GM12872 (cell line): ENCODE data around the gene ZBTB6.

Experiments
- CTCF ChIP-seq: IDR thresholded peaks from 3 replicates; pipeline ENCODE4 v1.5.1; 2011; ENCODE audit warnings: low read depth, mild to moderate bottlenecking, low read length, moderate library complexity; ENCODE audit not compliant: insufficient read depth

Gene ZBTB6

GRCh38 chr9:122946461-122947005 lies 33.4 kb upstream of the ZBTB6 start:
- TF ChIP-seq CTCF = no peak

GRCh38 chr9:122944960-122945888 lies 32.1 kb upstream of the ZBTB6 start:
- TF ChIP-seq CTCF = no peak

- no peak for TF ChIP-seq CTCF
Observed at GRCh38 chr9:122941582-122942234, 28.6 kb upstream of the ZBTB6 start.

- TF ChIP-seq CTCF = no peak
Observed at GRCh38 chr9:122940749-122941581, 27.8 kb upstream of the ZBTB6 start, which contains the start of gene RABGAP1. TSS of gene RABGAP1 (plus strand) at chr9:122941020. CDS start at chr9:122957060, 16,040 bp downstream.

GRCh38 chr9:122940454-122940748 lies 27.3 kb upstream of the ZBTB6 start:
- no peak for TF ChIP-seq CTCF

- TF ChIP-seq CTCF = no peak
Observed at GRCh38 chr9:122939601-122940000, 26.5 kb upstream of the ZBTB6 start.

GRCh38 chr9:122936883-122937282 lies 23.8 kb upstream of the ZBTB6 start:
- TF ChIP-seq CTCF = no peak
